A673 (cell line): ENCODE results near the gene ARFGEF2.

Source experiments
- CTCF ChIP-seq: fragments of 300-800, 200-600 bp; sonication (generic); conservative IDR thresholded peaks from 2 replicates; pipeline ENCODE4 v1.5.1; 2017; ENCODE audit warnings: low read depth, mild to moderate bottlenecking, antibody characterized with exemption, low read length, moderate library complexity, mixed read lengths
- EZH2 ChIP-seq: fragments of 200-600 bp; sonication (generic); IDR thresholded peaks from 2 replicates; pipeline ENCODE4 v1.6.1; 2017; ENCODE audit warnings: borderline replicate concordance, low read depth, mild to moderate bottlenecking, mixed read lengths, antibody characterized with exemption, low read length; ENCODE audit not compliant: poor library complexity, severe bottlenecking

GRCh38 chr20:48916699-48917098, 4.8 kb upstream of the ARFGEF2 start:
- no peak for TF ChIP-seq CTCF
- no peak for TF ChIP-seq EZH2
